Astrocyte (in vitro differentiated cells and primary cell): Measurements from ENCODE around the gene TSR2. TPM values are rescaled to one million over a fixed set of nuclear protein-coding genes. Genes with fewer than 3 reads are reported as not detected.

Source experiments
- DNase-seq: peaks from one replicate; pipeline ENCODE4 v3.0.0-alpha.2; 2010; ENCODE audit warnings: low read depth
- FAIRE-seq: peaks from 2 replicates; lab custom pipeline; 2011; peaks lifted over from hg19 to GRCh38; lab: Jason Lieb, UNC
- H2AFZ ChIP-seq: 2 replicates; pipeline ENCODE4 v1.6.0; 2012; ENCODE audit warnings: low read depth, low read length, inconsistent platforms
- H3K27ac ChIP-seq: 2 replicates; pipeline ENCODE4 v1.5.1; 2011; ENCODE audit warnings: low read depth, low read length, inconsistent platforms
- H3K27me3 ChIP-seq: 2 replicates; pipeline ENCODE4 v1.6.0; 2011; ENCODE audit warnings: low read length, inconsistent platforms; ENCODE audit not compliant: insufficient read depth
- H3K36me3 ChIP-seq: 2 replicates; pipeline ENCODE4 v1.5.1; 2011; ENCODE audit warnings: low read length, inconsistent platforms; ENCODE audit not compliant: insufficient read depth
- H3K4me1 ChIP-seq: 2 replicates; pipeline ENCODE4 v1.5.1; 2011; ENCODE audit warnings: low read length, inconsistent platforms; ENCODE audit not compliant: insufficient read depth
- H3K4me2 ChIP-seq: 2 replicates; pipeline ENCODE4 v1.6.0; 2012; ENCODE audit warnings: low read length, inconsistent platforms
- H3K4me3 ChIP-seq: 2 replicates; pipeline ENCODE4 v1.5.1; 2011; ENCODE audit warnings: low read depth, mild to moderate bottlenecking, low read length, inconsistent platforms; ENCODE audit not compliant: insufficient read depth
- H3K79me2 ChIP-seq: 2 replicates; pipeline ENCODE4 v1.6.0; 2012; ENCODE audit warnings: mild to moderate bottlenecking, low read length, inconsistent platforms; ENCODE audit not compliant: insufficient read depth
- H3K9ac ChIP-seq: 2 replicates; pipeline ENCODE4 v1.6.0; 2012; ENCODE audit warnings: mild to moderate bottlenecking, low read length, inconsistent platforms
- H3K9me3 ChIP-seq: 2 replicates; pipeline ENCODE4 v1.5.1; 2012; ENCODE audit warnings: low read depth, mild to moderate bottlenecking, low read length, inconsistent platforms; ENCODE audit not compliant: insufficient read depth
- H4K20me1 ChIP-seq: 2 replicates; pipeline ENCODE4 v1.6.0; 2012; ENCODE audit warnings: low read length, inconsistent platforms; ENCODE audit not compliant: insufficient read depth
- H3K27ac Mint-ChIP-seq: one replicate; pipeline ENCODE4 v1.8.0; 2021; ENCODE audit warnings: mild to moderate bottlenecking, mixed read lengths; ENCODE audit not compliant: unreplicated experiment
- H3K27me3 Mint-ChIP-seq: one replicate; pipeline ENCODE4 v1.8.0; 2021; ENCODE audit warnings: low read depth, mixed read lengths; ENCODE audit not compliant: unreplicated experiment
- H3K36me3 Mint-ChIP-seq: one replicate; pipeline ENCODE4 v1.8.0; 2021; ENCODE audit warnings: low read depth, mixed read lengths; ENCODE audit not compliant: unreplicated experiment
- H3K4me1 Mint-ChIP-seq: one replicate; pipeline ENCODE4 v1.8.0; 2021; ENCODE audit warnings: low read depth, mixed read lengths; ENCODE audit not compliant: unreplicated experiment
- H3K4me3 Mint-ChIP-seq: one replicate; pipeline ENCODE4 v1.8.0; 2021; ENCODE audit warnings: mild to moderate bottlenecking, moderate library complexity, mixed read lengths; ENCODE audit not compliant: unreplicated experiment
- H3K9me3 Mint-ChIP-seq: one replicate; pipeline ENCODE4 v1.8.0; 2021; ENCODE audit warnings: mild to moderate bottlenecking, mixed read lengths; ENCODE audit not compliant: unreplicated experiment
- CTCF ChIP-seq: IDR thresholded peaks from 2 replicates; pipeline ENCODE4 v1.5.1; 2011; ENCODE audit warnings: low read depth, mild to moderate bottlenecking, inconsistent platforms, low read length, moderate library complexity; ENCODE audit not compliant: insufficient read depth
- EZH2 ChIP-seq: IDR thresholded peaks from 2 replicates; pipeline ENCODE4 v1.6.1; 2012; ENCODE audit warnings: mild to moderate bottlenecking, low read length, inconsistent platforms; ENCODE audit not compliant: insufficient read depth
- total RNA-seq: library from RNA; stranded (reverse); gene quantifications from 2 replicates; pipeline ENCODE4 v1.2.1, GENCODE V29; 2021

Gene TSR2
- total RNA-seq, 1 donor from 2014 or later, result 28.7 TPM

- no peaks in the 10 kb centered on the region for H3K4me1 Mint-ChIP-seq
- Histone ChIP-seq H3K27me3 (no peaks in the 10 kb centered on the region), H2AFZ (no peak overlapping the region), H3K4me1 (no peaks in the 10 kb centered on the region), H3K27ac (no peak overlapping the region), H3K79me2 (no peaks in the 10 kb centered on the region), H3K4me3 (no peak overlapping the region), H3K9ac (no peak overlapping the region), H3K9me3 (no peaks in the 10 kb centered on the region), H4K20me1 (no peaks in the 10 kb centered on the region), H3K4me2 (no peak overlapping the region), H3K36me3 (no peaks in the 10 kb centered on the region)
- no peaks in the 10 kb centered on the region for H3K27me3 Mint-ChIP-seq
- H3K9me3 Mint-ChIP-seq, result no peaks in the 10 kb centered on the region
- H3K36me3 Mint-ChIP-seq, result no peaks in the 10 kb centered on the region
- no peak for TF ChIP-seq EZH2
- no peak for TF ChIP-seq CTCF
- H3K27ac Mint-ChIP-seq, result no peak overlapping the region
- no peak overlapping the region for H3K4me3 Mint-ChIP-seq
- peak; percentile 82 for FAIRE-seq
- no peak for DNase-seq
Observed at GRCh38 chrX:54423161-54423888, 16.9 kb upstream of the TSR2 start.

GRCh38 chrX:54427837-54428424, 12.3 kb upstream of the TSR2 start:
- Histone ChIP-seq H3K36me3 (no peaks in the 10 kb centered on the region), H3K9me3 (no peaks in the 10 kb centered on the region), H4K20me1 (no peaks in the 10 kb centered on the region), H3K27me3 (no peaks in the 10 kb centered on the region), H3K4me2 (no peak overlapping the region), H2AFZ (no peak overlapping the region), H3K9ac (no peak overlapping the region), H3K79me2 (no peaks in the 10 kb centered on the region), H3K4me1 (no peaks in the 10 kb centered on the region), H3K27ac (no peak overlapping the region), H3K4me3 (no peak overlapping the region)
- FAIRE-seq (peak; percentile 32), DNase-seq (no peak)
- Mint-ChIP-seq H3K27me3 (no peaks in the 10 kb centered on the region), H3K36me3 (no peaks in the 10 kb centered on the region), H3K27ac (no peak overlapping the region), H3K4me1 (no peaks in the 10 kb centered on the region), H3K9me3 (no peaks in the 10 kb centered on the region), H3K4me3 (no peak overlapping the region)
- TF ChIP-seq CTCF, result no peak
- TF ChIP-seq EZH2, result no peak

GRCh38 chrX:54430519-54430918, 9.7 kb upstream of the TSR2 start:
- Histone ChIP-seq H3K79me2 (no peaks in the 10 kb centered on the region), H3K9me3 (no peaks in the 10 kb centered on the region), H3K27ac (no peak overlapping the region), H3K4me2 (no peak overlapping the region), H3K27me3 (no peaks in the 10 kb centered on the region), H3K9ac (no peak overlapping the region), H4K20me1 (no peaks in the 10 kb centered on the region), H3K4me3 (no peak overlapping the region), H2AFZ (no peak overlapping the region), H3K4me1 (no peaks in the 10 kb centered on the region), H3K36me3 (no peaks in the 10 kb centered on the region)
- TF ChIP-seq CTCF (no peak), EZH2 (no peak)
- DNase-seq (no peak), FAIRE-seq (peak; percentile 72)
- Mint-ChIP-seq H3K36me3 (no peaks in the 10 kb centered on the region), H3K9me3 (no peaks in the 10 kb centered on the region), H3K4me3 (no peak overlapping the region), H3K27ac (no peak overlapping the region), H3K27me3 (no peaks in the 10 kb centered on the region), H3K4me1 (no peaks in the 10 kb centered on the region)
